ENCODE data around the gene CAMSAP1. TPM values are rescaled to one million over a fixed set of nuclear protein-coding genes. Genes with fewer than 3 reads are reported as not detected.

The CAMSAP1 gene
- total and polyA plus RNA-seq, 9 of the 15 experiments (the other 6 are each of a cell fraction or from before 2014, with no cell fraction given), result 1.5 to 28.8 (median 14.3) TPM

DNA sequence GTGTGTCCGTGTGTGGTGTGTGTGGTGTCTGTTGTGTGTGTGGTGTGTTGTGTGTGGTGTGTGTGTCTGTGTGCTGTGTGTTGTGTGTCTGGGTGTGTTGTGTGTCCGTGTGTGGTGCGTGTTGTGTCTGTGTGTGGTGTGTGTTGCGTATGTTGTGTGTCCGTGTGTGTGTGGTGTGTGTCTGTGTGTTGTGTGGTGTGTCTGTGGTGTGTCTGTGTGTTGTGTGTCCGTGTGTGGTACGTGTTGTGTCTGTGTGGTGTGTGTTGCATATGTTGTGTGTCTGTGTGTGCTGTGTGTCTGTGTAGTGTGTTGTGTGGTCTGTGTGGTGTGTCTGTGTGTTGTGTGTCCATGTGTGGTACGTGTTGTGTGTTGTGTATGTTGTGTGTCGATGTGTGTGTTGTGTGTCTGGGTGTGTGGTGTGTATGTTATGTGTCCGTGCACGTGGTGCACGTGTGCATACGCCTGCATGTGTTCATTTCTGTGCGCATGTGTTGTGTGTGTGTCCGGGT is 133.1 kb downstream of the CAMSAP1 start (continued):
- TF ChIP-seq FOXA3 (CRISPR knock-in tag; conservative IDR thresholded peaks at IDR 0.05 in 1 of 2, IDR thresholded peaks at IDR 0.05 in 1 of 2), result 0 out of 4 replicates have a peak, but pooled peaks of 1 of the 2 experiments have one; percentile 7
- TF ChIP-seq PCBP1 (IDR thresholded peaks at IDR 0.05; ENCODE audit: low read depth, low read length, poor library complexity, severe bottlenecking), result no peak
- peak; percentile 4; the same call in 1 of the 2 replicates for TF ChIP-seq OTX1 (CRISPR knock-in tag; IDR thresholded peaks at IDR 0.05)
- no peak for TF ChIP-seq TBL1XR1 (IDR thresholded peaks at IDR 0.05; ENCODE audit: low read length in 2 of 2)
- TF ChIP-seq ARID4B (CRISPR knock-in tag; IDR thresholded peaks at IDR 0.05), result no peak; the same call in 1 of the 2 replicates
- TF ChIP-seq BCOR (IDR thresholded peaks at IDR 0.05), result peak; percentile 42; the same call in 1 of the 2 replicates
- TF ChIP-seq SREBF2 (CRISPR knock-in tag; IDR thresholded peaks at IDR 0.05), result no peak
- TF ChIP-seq, protein P1, sequence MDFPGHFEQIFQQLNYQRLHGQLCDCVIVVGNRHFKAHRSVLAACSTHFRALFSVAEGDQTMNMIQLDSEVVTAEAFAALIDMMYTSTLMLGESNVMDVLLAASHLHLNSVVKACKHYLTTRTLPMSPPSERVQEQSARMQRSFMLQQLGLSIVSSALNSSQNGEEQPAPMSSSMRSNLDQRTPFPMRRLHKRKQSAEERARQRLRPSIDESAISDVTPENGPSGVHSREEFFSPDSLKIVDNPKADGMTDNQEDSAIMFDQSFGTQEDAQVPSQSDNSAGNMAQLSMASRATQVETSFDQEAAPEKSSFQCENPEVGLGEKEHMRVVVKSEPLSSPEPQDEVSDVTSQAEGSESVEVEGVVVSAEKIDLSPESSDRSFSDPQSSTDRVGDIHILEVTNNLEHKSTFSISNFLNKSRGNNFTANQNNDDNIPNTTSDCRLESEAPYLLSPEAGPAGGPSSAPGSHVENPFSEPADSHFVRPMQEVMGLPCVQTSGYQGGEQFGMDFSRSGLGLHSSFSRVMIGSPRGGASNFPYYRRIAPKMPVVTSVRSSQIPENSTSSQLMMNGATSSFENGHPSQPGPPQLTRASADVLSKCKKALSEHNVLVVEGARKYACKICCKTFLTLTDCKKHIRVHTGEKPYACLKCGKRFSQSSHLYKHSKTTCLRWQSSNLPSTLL (IDR thresholded peaks at IDR 0.05), result 0 out of 2 replicates have a peak, but pooled peaks have one; percentile 36
- TF ChIP-seq ZBTB12 (CRISPR knock-in tag; IDR thresholded peaks at IDR 0.05), result no peak
- TF ChIP-seq ATF7 (IDR thresholded peaks at IDR 0.05), result no peak
- TF ChIP-seq ZBTB7A (IDR thresholded peaks at IDR 0.05; ENCODE audit: borderline replicate concordance, control insufficient read depth, low read depth, low read length), result no peak
- TF ChIP-seq, protein P2, sequence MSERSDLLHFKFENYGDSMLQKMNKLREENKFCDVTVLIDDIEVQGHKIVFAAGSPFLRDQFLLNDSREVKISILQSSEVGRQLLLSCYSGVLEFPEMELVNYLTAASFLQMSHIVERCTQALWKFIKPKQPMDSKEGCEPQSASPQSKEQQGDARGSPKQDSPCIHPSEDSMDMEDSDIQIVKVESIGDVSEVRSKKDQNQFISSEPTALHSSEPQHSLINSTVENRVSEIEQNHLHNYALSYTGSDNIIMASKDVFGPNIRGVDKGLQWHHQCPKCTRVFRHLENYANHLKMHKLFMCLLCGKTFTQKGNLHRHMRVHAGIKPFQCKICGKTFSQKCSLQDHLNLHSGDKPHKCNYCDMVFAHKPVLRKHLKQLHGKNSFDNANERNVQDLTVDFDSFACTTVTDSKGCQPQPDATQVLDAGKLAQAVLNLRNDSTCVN (CRISPR knock-in tag; IDR thresholded peaks at IDR 0.05), result peak; percentile 32; the same call in 1 of the 2 replicates
- TF ChIP-seq ADNP (tag; IDR thresholded peaks at IDR 0.05), result peak; percentile 71; the same call in 1 of the 2 replicates
- TF ChIP-seq ZFX (CRISPR knock-in tag; IDR thresholded peaks at IDR 0.05), result no peak
- no peak for TF ChIP-seq ZBTB8A (IDR thresholded peaks at IDR 0.05; ENCODE audit: partially characterized antibody)
- peak; percentile 47; the same call in 1 of the 2 replicates for TF ChIP-seq IRF2 (CRISPR knock-in tag; IDR thresholded peaks at IDR 0.05)
- TF ChIP-seq, protein P3, sequence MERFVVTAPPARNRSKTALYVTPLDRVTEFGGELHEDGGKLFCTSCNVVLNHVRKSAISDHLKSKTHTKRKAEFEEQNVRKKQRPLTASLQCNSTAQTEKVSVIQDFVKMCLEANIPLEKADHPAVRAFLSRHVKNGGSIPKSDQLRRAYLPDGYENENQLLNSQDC (CRISPR knock-in tag; IDR thresholded peaks at IDR 0.05), result no peak
- TF ChIP-seq CEBPG (CRISPR knock-in tag; IDR thresholded peaks at IDR 0.05), result 0 out of 2 replicates have a peak, but pooled peaks have one; percentile 5
- no peak for TF ChIP-seq CEBPG (tag; conservative IDR thresholded peaks at IDR 0.05 in 1 of 2, IDR thresholded peaks at IDR 0.05 in 1 of 2)
